Ovary (tissue), 9 donors: Measurements from ENCODE around the gene AFF3. TPM values are rescaled to one million over a fixed set of nuclear protein-coding genes. Genes with fewer than 3 reads are reported as not detected.

Source experiments
- DNase-seq, 5 donors: peaks; one replicate each; pipeline ENCODE4 v3.0.0-alpha.2; 2019 to 2020
- H3K27ac ChIP-seq, 2 donors: fragments of 200-600 bp; one replicate each; pipeline versions ENCODE4 v1.5.1 to v1.8.0; 2019 to 2022
- H3K27me3 ChIP-seq: fragments of 200-600 bp; one replicate; pipeline ENCODE4 v1.8.0; 2022
- H3K36me3 ChIP-seq: fragments of 200-600 bp; sonication (generic); one replicate; pipeline ENCODE4 v1.5.1; 2019
- H3K4me1 ChIP-seq: one replicate; pipeline ENCODE4 v1.8.1; 2013; ENCODE audit warnings: mild to moderate bottlenecking, moderate library complexity; ENCODE audit not compliant: insufficient read depth
- H3K4me3 ChIP-seq: fragments of 200-600 bp; sonication (generic); one replicate; pipeline ENCODE4 v1.5.1; 2017
- H3K9me3 ChIP-seq, 2 donors: fragments of 200-600 bp in 1 of 2; sonication (generic) in 1 of 2; one replicate each; pipeline versions ENCODE4 v1.5.1 to v1.8.1; 2013 to 2019; ENCODE audit warnings: mild to moderate bottlenecking in 1 of 2, moderate library complexity in 1 of 2
- CTCF ChIP-seq, 3 donors: fragments of 450-650 bp in 2 of 3; fragments of 200-600 bp in 1 of 3; IDR thresholded peaks; one replicate each; pipeline versions ENCODE4 v1.5.1 to v1.8.0; 2016 to 2022; ENCODE audit warnings: antibody characterized with exemption in 3 of 3, mild to moderate bottlenecking in 1 of 3
- EP300 ChIP-seq: sonication (generic); formaldehyde crosslinking; IDR thresholded peaks from one replicate; pipeline ENCODE4 v1.6.1; 2017; ENCODE audit warnings: antibody characterized with exemption
- POLR2A ChIP-seq: fragments of 450-650 bp; IDR thresholded peaks from one replicate; pipeline ENCODE4 v1.6.1; 2017; ENCODE audit warnings: antibody characterized with exemption, mild to moderate bottlenecking, moderate library complexity
- WGBS, 3 donors: extraction: QIAGEN DNeasy Blood & Tissue Kit in 1 of 3; methylation state at CpG; one replicate each; pipeline versions ENCODE4 v1.1.5 to v1.1.7; 2013 to 2017; 5-methylcytosine and 5-hydroxymethylcytosine counted together
- intact Hi-C, 4 donors: fragments of 100-400 bp; cut with DNase I; formaldehyde crosslinking; loops; one replicate each; pipeline versions ENCODE4 v1.11.0 to v1.15.1; 2022 to 2023
- polyA plus RNA-seq, 2 donors: library from polyadenylated mRNA; stranded (reverse); fragments of 200-250 nt in 1 of 2; fragments of 350-450 nt in 1 of 2; fragmentation: Illumina TruSeq in 1 of 2; extraction: RNeasy Lipid Tissue Mini Kit (QIAGEN cat#74804) in 1 of 2; gene quantifications; one replicate each; pipeline ENCODE4 v1.2.3, GENCODE V29; 2013 to 2014
- total RNA-seq, 7 donors: library from RNA; depleted of rRNA in 2 of 7; stranded (reverse); fragments of >200 nt in 2 of 7; fragmentation: NEBNext Ultra II Directional in 3 of 7; extraction: Animal tissue kit (Norgen Biotek cat#: 25700) in 3 of 7; gene quantifications; one replicate each; pipeline versions ENCODE4 v1.1.0 to v1.2.4, GENCODE V29; 2016 to 2023
- donor health status: DM: no; HTN: no; CAD: no; lungs with moderate emphysema.
- donor health status: DM: no; HTN: no; CAD: no.
- donor health status: Bipolar disorder and iron deficiency.
- donor health status: DM: yes; HTN: yes; CAD: no.
- donor health status: DM: no; HTN: no; CAD: no.
- donor health status: DM: yes; HTN: yes; CAD: no.

Gene AFF3
- total and polyA plus RNA-seq, 9 donors: 5.9 to 40.8 (median 25.7) TPM

GRCh38 chr2:99607861-99608491 lies 534.4 kb downstream of the AFF3 start:
- Histone ChIP-seq H3K9me3 (no peaks in the 10 kb centered on the region), H3K36me3 (no peaks in the 10 kb centered on the region), H3K27ac (no peak overlapping the region), H3K4me3 (no peak overlapping the region), H3K4me1 (peaks cover 4% of the 10 kb centered on the region), H3K27me3 (no peaks in the 10 kb centered on the region)
- TF ChIP-seq EP300 (no peak), POLR2A (no peak), CTCF (IDR thresholded peaks at IDR 0.05) (no peak)
- intact Hi-C loops: no loop called here
- 39 to 43% (median 40%) methylated on average over 4 of the region's 4 CpGs for WGBS, 3 donors
- DNase-seq: no peak

- H3K4me1 ChIP-seq: peaks cover 4% of the 10 kb centered on the region
- DNase-seq: no peak
- H3K27ac ChIP-seq: no peak overlapping the region
- no peaks in the 10 kb centered on the region for H3K36me3 ChIP-seq
- 84 to 93% (median 87%) methylated on average over 4 of the region's 4 CpGs for WGBS, 3 donors
- TF ChIP-seq POLR2A: no peak
- TF ChIP-seq EP300: no peak
- TF ChIP-seq CTCF (IDR thresholded peaks at IDR 0.05): no peak
- no peak overlapping the region for H3K4me3 ChIP-seq
- no peaks in the 10 kb centered on the region for H3K9me3 ChIP-seq
- no peaks in the 10 kb centered on the region for H3K27me3 ChIP-seq
- intact Hi-C loops: no loop called here
Observed at GRCh38 chr2:99607454-99607853, 534.9 kb downstream of the AFF3 start.

GRCh38 chr2:99605036-99605435 lies 537.4 kb downstream of the AFF3 start:
- Histone ChIP-seq H3K36me3 (no peaks in the 10 kb centered on the region), H3K27me3 (no peaks in the 10 kb centered on the region), H3K4me3 (no peak overlapping the region), H3K27ac (no peak overlapping the region), H3K9me3 (no peaks in the 10 kb centered on the region), H3K4me1 (peaks cover 4% of the 10 kb centered on the region)
- TF ChIP-seq CTCF (IDR thresholded peaks at IDR 0.05) (no peak), EP300 (no peak), POLR2A (no peak)
- DNase-seq: no peak
- intact Hi-C loops: no loop called here
- WGBS, 3 donors: 36 to 43% (median 42%) methylated on average over 7 of the region's 7 CpGs

GRCh38 chr2:99602476-99602875 lies 539.9 kb downstream of the AFF3 start:
- intact Hi-C loops: no loop called here
- no peak for DNase-seq
- no peaks in the 10 kb centered on the region for H3K36me3 ChIP-seq
- H3K4me3 ChIP-seq: no peak overlapping the region
- peaks cover 3% of the 10 kb centered on the region for H3K4me1 ChIP-seq
- H3K9me3 ChIP-seq: no peaks in the 10 kb centered on the region
- H3K27me3 ChIP-seq: no peaks in the 10 kb centered on the region
- H3K27ac ChIP-seq: no peak overlapping the region
- 67 to 83% (median 76%) methylated on average over 4 of the region's 4 CpGs for WGBS, 3 donors
- TF ChIP-seq EP300 (no peak), POLR2A (no peak), CTCF (IDR thresholded peaks at IDR 0.05) (no peak)
